ENCODE data around the gene TRPM4.
"Not testable (repeated sequence)": the region's sequence is repeated elsewhere in the genome, so short reads cannot be mapped to it uniquely, and the experiment has no call there.

TRPM4 gene

DNA sequence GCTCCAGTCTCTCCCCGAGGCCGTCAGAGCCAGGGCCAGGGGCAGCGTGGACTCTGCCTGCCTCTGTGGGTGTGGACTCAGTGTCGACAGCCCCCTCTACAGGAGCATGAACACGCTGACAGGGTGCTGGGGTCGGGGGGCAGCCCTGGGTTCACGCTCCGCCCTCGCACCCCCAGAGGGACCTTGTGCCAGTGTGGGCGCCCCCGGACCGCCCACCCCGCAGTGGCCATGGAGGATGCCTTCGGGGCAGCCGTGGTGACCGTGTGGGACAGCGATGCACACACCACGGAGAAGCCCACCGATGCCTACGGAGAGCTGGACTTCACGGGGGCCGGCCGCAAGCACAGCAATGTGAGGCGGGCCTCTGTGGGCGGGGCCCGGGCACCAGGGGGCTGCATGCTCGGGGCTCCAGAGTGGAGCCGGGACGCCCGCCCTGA, 8.3 kb downstream of the TRPM4 start:
- Histone ChIP-seq H3K27me3 (ENCODE audit: control insufficient read depth, insufficient read depth, low read length) (no peaks in the 10 kb centered on the region), H3K36me3 (ENCODE audit: control insufficient read depth, insufficient read depth, low read length) (no peaks in the 10 kb centered on the region; the same call in 1 of the 2 replicates), H3K27ac (ENCODE audit: low read length) (no peak overlapping the region), H3K4me1 (ENCODE audit: control insufficient read depth, insufficient read depth, low read length) (0 out of 2 replicates have a peak, but pooled peaks cover 1% of the 10 kb centered on the region), H3K9me3 (ENCODE audit: control insufficient read depth, insufficient read depth, low read length) (no peaks in the 10 kb centered on the region), H3K4me3 (ENCODE audit: low read length) (no peak overlapping the region)
- WGBS (ENCODE audit: insufficient coverage, insufficient read length) = no CpG with 5 or more reads among the region's 30 CpGs
- no peak for DNase-seq (ENCODE audit: low read depth, low spot score)

DNA sequence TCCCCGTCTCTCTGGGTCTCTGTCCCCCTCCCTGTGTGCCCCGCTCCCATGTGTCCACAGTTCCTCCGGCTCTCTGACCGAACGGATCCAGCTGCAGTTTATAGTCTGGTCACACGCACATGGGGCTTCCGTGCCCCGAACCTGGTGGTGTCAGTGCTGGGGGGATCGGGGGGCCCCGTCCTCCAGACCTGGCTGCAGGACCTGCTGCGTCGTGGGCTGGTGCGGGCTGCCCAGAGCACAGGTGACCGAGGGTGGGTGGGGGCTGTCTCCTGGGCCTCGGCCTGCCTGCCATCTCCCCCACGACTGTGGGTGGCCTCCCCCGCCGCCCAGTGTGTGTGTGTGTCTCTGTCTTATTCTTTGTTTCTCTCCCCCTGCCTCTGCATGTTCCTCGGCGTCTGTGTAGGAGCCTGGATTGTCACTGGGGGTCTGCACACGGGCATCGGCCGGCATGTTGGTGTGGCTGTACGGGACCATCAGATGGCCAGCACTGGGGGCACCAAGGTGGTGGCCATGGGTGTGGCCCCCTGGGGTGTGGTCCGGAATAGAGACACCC, 10.3 kb downstream of the TRPM4 start:
- no CpG with 5 or more reads among the region's 25 CpGs for WGBS (ENCODE audit: insufficient coverage, insufficient read length)
- H3K4me3 ChIP-seq (ENCODE audit: low read length) = no peak overlapping the region
- no peak for DNase-seq (ENCODE audit: low read depth, low spot score)

GRCh38 chr19:49168421-49168820, 10.8 kb downstream of the TRPM4 start:
- H3K27me3 ChIP-seq (ENCODE audit: control insufficient read depth, insufficient read depth, low read length) = no peaks in the 10 kb centered on the region
- no peaks in the 10 kb centered on the region for H3K9me3 ChIP-seq (ENCODE audit: control insufficient read depth, insufficient read depth, low read length)
- no peaks in the 10 kb centered on the region; the same call in 1 of the 2 replicates for H3K36me3 ChIP-seq (ENCODE audit: control insufficient read depth, insufficient read depth, low read length)
- no peak overlapping the region for H3K4me3 ChIP-seq (ENCODE audit: low read length)
- WGBS (ENCODE audit: insufficient coverage, insufficient read length) = no CpG with 5 or more reads among the region's 23 CpGs
- H3K4me1 ChIP-seq (ENCODE audit: control insufficient read depth, insufficient read depth, low read length) = 0 out of 2 replicates have a peak, but pooled peaks cover 1% of the 10 kb centered on the region
- no peak overlapping the region for H3K27ac ChIP-seq (ENCODE audit: low read length)
- no peak for DNase-seq (ENCODE audit: low read depth, low spot score)

More for the DNA sequence above, 10.3 kb downstream of the TRPM4 start:
- Histone ChIP-seq H3K27ac (ENCODE audit: low read length) (no peak overlapping the region), H3K4me1 (ENCODE audit: control insufficient read depth, insufficient read depth, low read length) (0 out of 2 replicates have a peak, but pooled peaks cover 1% of the 10 kb centered on the region), H3K9me3 (ENCODE audit: control insufficient read depth, insufficient read depth, low read length) (no peaks in the 10 kb centered on the region), H3K36me3 (ENCODE audit: control insufficient read depth, insufficient read depth, low read length) (no peaks in the 10 kb centered on the region; the same call in 1 of the 2 replicates), H3K27me3 (ENCODE audit: control insufficient read depth, insufficient read depth, low read length) (no peaks in the 10 kb centered on the region)

DNA sequence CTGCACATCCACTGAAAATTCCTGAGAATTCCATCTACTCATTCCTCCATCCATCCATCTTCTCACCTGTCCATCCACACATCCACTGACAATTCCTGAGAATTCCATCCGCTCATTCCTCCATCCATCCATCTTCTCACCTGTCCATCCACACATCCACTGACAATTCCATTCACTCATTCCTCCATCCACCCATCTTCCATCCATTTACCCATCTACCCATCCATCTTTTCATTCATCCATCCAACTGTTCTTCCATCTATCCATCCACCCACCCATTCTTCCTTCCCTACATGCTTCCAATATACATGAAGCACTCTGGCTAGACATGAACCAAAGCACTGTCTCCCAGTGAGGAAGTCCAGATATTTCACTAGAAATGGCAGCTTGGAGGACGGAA, 15.6 kb downstream of the TRPM4 start:
- H3K36me3 ChIP-seq (ENCODE audit: control insufficient read depth, insufficient read depth, low read length) = no peaks in the 10 kb centered on the region
- H3K9me3 ChIP-seq (ENCODE audit: control insufficient read depth, insufficient read depth, low read length) = no peaks in the 10 kb centered on the region
- no peak overlapping the region for H3K27ac ChIP-seq (ENCODE audit: low read length)
- no peaks in the 10 kb centered on the region for H3K4me1 ChIP-seq (ENCODE audit: control insufficient read depth, insufficient read depth, low read length)
- whole genome bisulfite sequencing (ENCODE audit: insufficient coverage, insufficient read length) = no CpG with 5 or more reads among the region's 2 CpGs
- no peaks in the 10 kb centered on the region for H3K27me3 ChIP-seq (ENCODE audit: control insufficient read depth, insufficient read depth, low read length)
- H3K4me3 ChIP-seq (ENCODE audit: low read length) = no peak overlapping the region
- DNase-seq (ENCODE audit: low read depth, low spot score) = no peak

DNA sequence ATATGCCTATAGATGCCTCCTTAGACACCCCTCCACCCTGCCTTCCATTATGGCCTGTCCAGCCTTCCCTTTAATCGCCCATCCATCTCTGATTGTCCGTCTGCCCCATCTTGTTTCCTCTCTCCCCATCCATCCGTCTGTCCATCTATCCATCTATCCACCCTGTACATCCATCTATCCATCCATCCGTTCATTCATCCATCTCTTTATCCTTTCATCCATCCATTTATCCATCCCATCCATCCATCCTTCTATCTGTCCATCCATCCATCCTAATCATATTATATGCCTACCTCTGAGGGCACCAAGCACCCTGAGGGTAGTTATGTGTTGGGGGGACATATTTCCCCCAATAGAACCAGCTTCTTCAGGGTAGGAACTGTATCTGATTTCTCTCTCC, 23.1 kb downstream of the TRPM4 start:
- Histone ChIP-seq H3K36me3 (ENCODE audit: control insufficient read depth, insufficient read depth, low read length) (no peaks in the 10 kb centered on the region), H3K27ac (ENCODE audit: low read length) (no peak overlapping the region), H3K4me1 (ENCODE audit: control insufficient read depth, insufficient read depth, low read length) (no peaks in the 10 kb centered on the region), H3K4me3 (ENCODE audit: low read length) (no peak overlapping the region), H3K27me3 (ENCODE audit: control insufficient read depth, insufficient read depth, low read length) (no peaks in the 10 kb centered on the region), H3K9me3 (ENCODE audit: control insufficient read depth, insufficient read depth, low read length) (no peaks in the 10 kb centered on the region; the same call in 1 of the 2 replicates)
- DNase-seq (ENCODE audit: low read depth, low spot score) = no peak
- 100% methylated on average over 1 of the region's 4 CpGs for WGBS (ENCODE audit: insufficient coverage, insufficient read length)

DNA sequence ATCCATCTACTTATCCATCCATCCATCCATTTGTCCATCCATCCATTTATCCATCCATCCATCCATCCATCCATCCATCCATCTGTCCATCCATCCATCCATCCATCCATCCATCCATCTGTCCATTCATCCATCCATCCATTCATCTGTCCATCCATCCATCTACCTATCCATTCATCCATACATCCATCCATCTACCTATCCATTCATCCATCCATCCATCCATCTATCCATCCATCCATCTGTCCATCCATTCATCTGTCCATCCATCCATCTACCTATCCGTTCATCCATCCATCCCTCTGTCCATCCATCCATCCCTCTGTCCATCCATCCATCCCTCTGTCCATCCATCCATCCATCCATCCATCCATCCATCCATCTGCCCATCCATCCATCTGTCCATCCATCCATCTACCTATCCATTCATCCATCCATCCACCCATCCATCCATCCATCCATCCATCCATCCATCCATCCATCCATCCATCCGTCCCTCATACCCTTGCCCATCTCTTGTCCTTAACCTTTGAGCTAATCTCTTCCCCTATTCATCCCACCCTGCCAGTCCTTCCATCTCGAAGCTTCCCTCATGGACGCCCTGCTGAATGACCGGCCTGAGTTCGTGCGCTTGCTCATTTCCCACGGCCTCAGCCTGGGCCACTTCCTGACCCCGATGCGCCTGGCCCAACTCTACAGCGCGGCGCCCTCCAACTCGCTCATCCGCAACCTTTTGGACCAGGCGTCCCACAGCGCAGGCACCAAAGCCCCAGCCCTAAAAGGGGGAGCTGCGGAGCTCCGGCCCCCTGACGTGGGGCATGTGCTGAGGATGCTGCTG, 24.6 kb downstream of the TRPM4 start:
- not testable (repeated sequence) for DNase-seq (ENCODE audit: low read depth, low spot score); H3K27me3 ChIP-seq (ENCODE audit: control insufficient read depth, insufficient read depth, low read length); H3K27ac ChIP-seq (ENCODE audit: low read length); H3K9me3 ChIP-seq (ENCODE audit: control insufficient read depth, insufficient read depth, low read length); H3K4me3 ChIP-seq (ENCODE audit: low read length); H3K36me3 ChIP-seq (ENCODE audit: control insufficient read depth, insufficient read depth, low read length); H3K4me1 ChIP-seq (ENCODE audit: control insufficient read depth, insufficient read depth, low read length)
- WGBS (ENCODE audit: insufficient coverage, insufficient read length) = 100% methylated on average over 1 of the region's 20 CpGs

DNA sequence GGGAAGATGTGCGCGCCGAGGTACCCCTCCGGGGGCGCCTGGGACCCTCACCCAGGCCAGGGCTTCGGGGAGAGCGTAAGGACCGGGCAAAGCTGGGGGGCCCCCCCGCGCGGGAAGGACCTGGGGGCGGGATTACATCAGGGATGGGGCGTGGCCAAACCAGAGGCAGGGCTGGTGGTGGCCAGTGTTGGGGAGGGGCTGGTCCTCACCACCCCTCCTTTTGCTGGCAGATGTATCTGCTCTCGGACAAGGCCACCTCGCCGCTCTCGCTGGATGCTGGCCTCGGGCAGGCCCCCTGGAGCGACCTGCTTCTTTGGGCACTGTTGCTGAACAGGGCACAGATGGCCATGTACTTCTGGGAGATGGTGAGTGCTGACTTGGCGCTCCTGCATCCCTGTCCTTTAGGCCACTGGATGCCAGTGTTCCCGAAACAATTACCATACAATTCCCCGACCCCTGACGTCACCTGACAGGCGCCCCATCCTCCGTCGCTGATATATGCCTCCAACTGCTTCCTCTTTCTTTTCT, 25.3 kb downstream of the TRPM4 start:
- H3K27ac ChIP-seq (ENCODE audit: low read length) = no peak overlapping the region
- H3K4me3 ChIP-seq (ENCODE audit: low read length) = no peak overlapping the region
- WGBS (ENCODE audit: insufficient coverage, insufficient read length) = no CpG with 5 or more reads among the region's 26 CpGs
- no peaks in the 10 kb centered on the region; the same call in 1 of the 2 replicates for H3K9me3 ChIP-seq (ENCODE audit: control insufficient read depth, insufficient read depth, low read length)
- no peaks in the 10 kb centered on the region for H3K4me1 ChIP-seq (ENCODE audit: control insufficient read depth, insufficient read depth, low read length)
- DNase-seq (ENCODE audit: low read depth, low spot score) = no peak
- no peaks in the 10 kb centered on the region for H3K36me3 ChIP-seq (ENCODE audit: control insufficient read depth, insufficient read depth, low read length)
- H3K27me3 ChIP-seq (ENCODE audit: control insufficient read depth, insufficient read depth, low read length) = no peaks in the 10 kb centered on the region

DNA sequence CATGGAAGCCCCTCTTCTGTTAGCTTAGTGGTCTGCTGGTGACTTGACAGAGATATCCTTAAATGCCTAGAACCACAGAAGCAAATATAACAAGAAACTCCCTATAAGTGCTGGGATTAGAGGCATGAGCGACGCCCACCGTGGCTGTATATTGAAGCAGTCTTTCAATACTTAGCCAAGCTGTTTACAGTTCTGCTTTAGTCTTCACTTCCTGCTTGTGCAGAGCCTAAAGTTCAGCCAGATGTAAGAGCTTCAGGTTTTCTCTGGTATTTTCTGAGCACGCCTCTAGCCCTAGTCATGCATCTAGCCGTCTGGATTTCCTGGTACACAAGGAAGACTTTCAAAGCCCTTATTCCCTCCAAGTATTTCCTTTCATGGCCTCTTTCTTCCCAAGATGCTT, 28.5 kb downstream of the TRPM4 start:
- no peak for DNase-seq (ENCODE audit: low read depth, low spot score)
- no peaks in the 10 kb centered on the region for H3K36me3 ChIP-seq (ENCODE audit: control insufficient read depth, insufficient read depth, low read length)
- WGBS (ENCODE audit: insufficient coverage, insufficient read length) = no CpG with 5 or more reads among the region's 5 CpGs
- H3K27me3 ChIP-seq (ENCODE audit: control insufficient read depth, insufficient read depth, low read length) = no peaks in the 10 kb centered on the region
- H3K27ac ChIP-seq (ENCODE audit: low read length) = no peak overlapping the region
- H3K4me3 ChIP-seq (ENCODE audit: low read length) = no peak overlapping the region
- H3K4me1 ChIP-seq (ENCODE audit: control insufficient read depth, insufficient read depth, low read length) = no peaks in the 10 kb centered on the region
- H3K9me3 ChIP-seq (ENCODE audit: control insufficient read depth, insufficient read depth, low read length) = no peaks in the 10 kb centered on the region; the same call in 1 of the 2 replicates

DNA sequence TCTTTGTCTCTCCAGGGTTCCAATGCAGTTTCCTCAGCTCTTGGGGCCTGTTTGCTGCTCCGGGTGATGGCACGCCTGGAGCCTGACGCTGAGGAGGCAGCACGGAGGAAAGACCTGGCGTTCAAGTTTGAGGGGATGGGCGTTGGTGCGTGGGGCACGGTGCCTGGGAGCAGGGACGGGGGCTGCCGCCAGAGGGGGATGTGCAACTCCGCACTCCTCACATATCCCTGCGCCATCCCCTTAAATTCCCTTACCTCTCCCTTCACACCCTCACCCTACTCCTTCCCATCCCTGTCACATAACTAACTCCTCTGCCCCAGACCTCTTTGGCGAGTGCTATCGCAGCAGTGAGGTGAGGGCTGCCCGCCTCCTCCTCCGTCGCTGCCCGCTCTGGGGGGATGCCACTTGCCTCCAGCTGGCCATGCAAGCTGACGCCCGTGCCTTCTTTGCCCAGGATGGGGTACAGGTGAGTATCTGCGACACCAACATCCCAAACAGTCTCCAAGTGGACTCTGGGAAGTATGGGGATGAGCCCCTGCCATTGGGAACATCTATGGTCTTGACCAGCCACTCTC, 31.1 kb downstream of the TRPM4 start:
- Histone ChIP-seq H3K27me3 (ENCODE audit: control insufficient read depth, insufficient read depth, low read length) (no peaks in the 10 kb centered on the region), H3K36me3 (ENCODE audit: control insufficient read depth, insufficient read depth, low read length) (no peaks in the 10 kb centered on the region), H3K9me3 (ENCODE audit: control insufficient read depth, insufficient read depth, low read length) (no peaks in the 10 kb centered on the region), H3K4me3 (ENCODE audit: low read length) (no peak overlapping the region), H3K4me1 (ENCODE audit: control insufficient read depth, insufficient read depth, low read length) (no peaks in the 10 kb centered on the region), H3K27ac (ENCODE audit: low read length) (no peak overlapping the region)
- 100% methylated on average over 1 of the region's 21 CpGs for WGBS (ENCODE audit: insufficient coverage, insufficient read length)
- no peak for DNase-seq (ENCODE audit: low read depth, low spot score)

GRCh38 chr19:49189259-49189658, 31.7 kb downstream of the TRPM4 start:
- no CpG with 5 or more reads among the region's 5 CpGs for WGBS (ENCODE audit: insufficient coverage, insufficient read length)
- H3K36me3 ChIP-seq (ENCODE audit: control insufficient read depth, insufficient read depth, low read length) = no peaks in the 10 kb centered on the region
- H3K9me3 ChIP-seq (ENCODE audit: control insufficient read depth, insufficient read depth, low read length) = no peaks in the 10 kb centered on the region
- no peaks in the 10 kb centered on the region for H3K4me1 ChIP-seq (ENCODE audit: control insufficient read depth, insufficient read depth, low read length)
- DNase-seq (ENCODE audit: low read depth, low spot score) = no peak
- no peaks in the 10 kb centered on the region for H3K27me3 ChIP-seq (ENCODE audit: control insufficient read depth, insufficient read depth, low read length)
- H3K27ac ChIP-seq (ENCODE audit: low read length) = no peak overlapping the region
- no peak overlapping the region for H3K4me3 ChIP-seq (ENCODE audit: low read length)

All from iPS DF 6.9 (cell line).